GM12878 (cell line): ENCODE measurements around the gene KRTAP19-1. TPM values are rescaled to one million over a fixed set of nuclear protein-coding genes. Genes with fewer than 3 reads are reported as not detected.

Experiments used
- ATAC-seq: fragments of 200-7000 bp; cut with Tn5 transposase; 3 replicates; pipeline ENCODE4 v1.9.1; 2020; ENCODE audit warnings: mild to moderate bottlenecking, moderate library complexity
- BruUV-seq: library from RNA; stranded (reverse); fragments of 400-500 nt; replicated peaks from 2 replicates; lab custom pipeline; 2021; lab: Mats Ljungman, UMichigan
- CTCF ChIA-PET: fragments of 300-600 bp; sonication (Branson Sonifier 250); formaldehyde crosslinking; extraction: SDS; loops from one replicate; lab custom pipeline; 2021; ENCODE audit warnings: inconsistent platforms; lab: Yijun Ruan, JAX
- POLR2A ChIA-PET: fragments of 350-600 bp; formaldehyde crosslinking; extraction: SDS; loops from one replicate; lab custom pipeline; 2021; ENCODE audit warnings: inconsistent platforms; lab: Charles Lee
- RAD21 ChIA-PET: fragments of 300-600 bp; sonication (Branson Sonifier 250); formaldehyde crosslinking; loops from one replicate; lab custom pipeline; 2023; ENCODE audit warnings: antibody characterized with exemption; ENCODE audit not compliant: unreplicated experiment; lab: Charles Lee
- SMC1A ChIA-PET: fragments of 300-600 bp; sonication (Branson Sonifier 250); formaldehyde crosslinking; loops from one replicate; lab custom pipeline; 2023; ENCODE audit not compliant: unreplicated experiment, uncharacterized antibody; lab: Charles Lee
- DNase-seq: peaks from one replicate; pipeline ENCODE4 v3.0.0-alpha.2; 2011; ENCODE audit warnings: low read depth, low spot score
- FAIRE-seq: peaks from 3 replicates; lab custom pipeline; 2011; peaks lifted over from hg19 to GRCh38; lab: Jason Lieb, UNC
- H2AFZ ChIP-seq: 2 replicates; pipeline ENCODE4 v1.6.0; 2011; ENCODE audit warnings: low read depth, low read length, control low read depth; ENCODE audit not compliant: control insufficient read depth
- H3K27ac ChIP-seq: 2 replicates; pipeline ENCODE4 v1.5.1; 2011; ENCODE audit warnings: control low read depth; ENCODE audit not compliant: control insufficient read depth, insufficient read depth
- H3K27me3 ChIP-seq, 2 experiments: replicated peaks in 1 of 2; 2 replicates each; pipeline versions ENCODE4 v1.6.0 to v1.6.1; 2011; ENCODE audit warnings: low read length in 1 of 2; ENCODE audit not compliant: control insufficient read depth in 2 of 2, insufficient read depth in 2 of 2
- H3K36me3 ChIP-seq, 2 experiments: 2 replicates each; pipeline ENCODE4 v1.5.1; 2011; ENCODE audit warnings: low read length in 1 of 2; ENCODE audit not compliant: control insufficient read depth in 2 of 2, insufficient read depth in 2 of 2
- H3K4me1 ChIP-seq: 2 replicates; pipeline ENCODE4 v1.6.1; 2011; ENCODE audit warnings: mild to moderate bottlenecking, low read length, moderate library complexity, mixed read lengths; ENCODE audit not compliant: control insufficient read depth, insufficient read depth
- H3K4me2 ChIP-seq: 2 replicates; pipeline ENCODE4 v1.6.0; 2011; ENCODE audit warnings: control low read depth; ENCODE audit not compliant: control insufficient read depth, insufficient read depth
- H3K4me3 ChIP-seq: fragments of 200-600 bp; sonication (generic); 2 replicates; pipeline ENCODE4 v1.5.1; 2016
- H3K79me2 ChIP-seq: 2 replicates; pipeline ENCODE4 v1.6.0; 2011; ENCODE audit warnings: low read length; ENCODE audit not compliant: control insufficient read depth, insufficient read depth
- H3K9ac ChIP-seq: 2 replicates; pipeline ENCODE4 v1.8.0; 2011; ENCODE audit warnings: low read length, control low read depth, mixed read lengths; ENCODE audit not compliant: control insufficient read depth, insufficient read depth
- H3K9me3 ChIP-seq: replicated peaks from 3 replicates; pipeline ENCODE4 v1.5.1; 2011; ENCODE audit warnings: mild to moderate bottlenecking, low read length; ENCODE audit not compliant: control insufficient read depth, insufficient read depth
- H4K20me1 ChIP-seq: 2 replicates; pipeline ENCODE4 v1.6.0; 2011; ENCODE audit not compliant: control insufficient read depth, insufficient read depth
- FOS ChIP-seq: IDR thresholded peaks from 3 replicates; pipeline ENCODE4 v1.6.1; 2011; ENCODE audit warnings: borderline replicate concordance; ENCODE audit not compliant: insufficient read length; ENCODE audit errors: extremely low read depth
- SP1 ChIP-seq: IDR thresholded peaks from one replicate; pipeline ENCODE4 v1.6.1; 2011; ENCODE audit warnings: low read depth, low read length
- SREBF2 ChIP-seq: IDR thresholded peaks from 2 replicates; pipeline ENCODE4 v1.6.1; 2012; ENCODE audit warnings: mild to moderate bottlenecking, low read length
- SUZ12 ChIP-seq: fragments of 200-600 bp; sonication (generic); IDR thresholded peaks from one replicate; pipeline ENCODE4 v1.6.1; 2018; ENCODE audit warnings: antibody characterized with exemption, mild to moderate bottlenecking; ENCODE audit not compliant: unreplicated experiment
- ZBTB40 ChIP-seq: fragments of 450-650 bp; IDR thresholded peaks from 2 replicates; pipeline ENCODE4 v1.6.1; 2016; ENCODE audit warnings: mild to moderate bottlenecking, moderate library complexity, borderline replicate concordance
- ZNF207 ChIP-seq: fragments of 450-650 bp; IDR thresholded peaks from 2 replicates; pipeline ENCODE4 v1.6.1; 2014; ENCODE audit warnings: antibody characterized with exemption, mild to moderate bottlenecking, borderline replicate concordance
- WGBS: methylation state at CpG from one replicate; pipeline ENCODE4 v1.1.6; 2016; ENCODE audit warnings: low lambda C conversion rate; ENCODE audit not compliant: insufficient replicate concordance, insufficient coverage; ENCODE audit errors: missing lambda C conversion rate; 5-methylcytosine and 5-hydroxymethylcytosine counted together
- in situ Hi-C: fragments of 300-500 bp; cut with MboI; formaldehyde crosslinking; loops from 9 replicates; pipeline ENCODE4 v1.14.3; 2018; ENCODE audit warnings: mixed read lengths
- intact Hi-C: fragments of 100-400 bp; cut with micrococcal nuclease; formaldehyde crosslinking; loops from one replicate; pipeline ENCODE4 v1.14.2; 2022; ENCODE audit not compliant: unreplicated experiment
- polyA plus RNA-seq, 11 experiments: library from polyadenylated mRNA; depleted of rRNA in 4 of 11; unstranded in 6 of 11; stranded (reverse) in 5 of 11; fragments of >200 nt; fragmentation: Nextera tagmentation in 4 of 11; fragmentation: Illumina TruSeq in 1 of 11; extraction: Ambion mirVana in 4 of 11; extraction: Trizol in 1 of 11; gene quantifications; 1 replicate in 1 of 11; 2 replicates in 10 of 11; pipeline versions ENCODE4 v1.2.1 to v1.2.3, GENCODE V29; 2011 to 2016; ENCODE audit warnings: inconsistent platforms in 2 of 11, missing spikeins in 2 of 11, low read depth in 1 of 11
- total RNA-seq, 4 experiments: library from RNA; depleted of rRNA in 3 of 4; stranded (reverse); fragments of >200 nt in 3 of 4; fragmentation: Illumina TruSeq in 1 of 4; extraction: Trizol in 1 of 4; gene quantifications; 2 replicates each; pipeline versions ENCODE4 v1.2.1 to v1.2.3, GENCODE V29; 2013 to 2021

The KRTAP19-1 gene
- total and polyA plus RNA-seq, 10 of the 15 experiments (the other 5 are each of a cell fraction or from before 2014, with no cell fraction given) = not detected

GRCh38 chr21:30487336-30487735 is 7.2 kb upstream of the KRTAP19-1 start, which contains the start of gene KRTAP19-2 (continued):
- TF ChIP-seq SREBF2 = no peak
- TF ChIP-seq SP1 = no peak
- no peak for TF ChIP-seq FOS

GRCh38 chr21:30486180-30486579 is 6.0 kb upstream of the KRTAP19-1 start:
- no peak for TF ChIP-seq ZNF207
- TF ChIP-seq SUZ12 = no peak
- no peak for TF ChIP-seq ZBTB40
- 0% methylated on average over 2 of the region's 2 CpGs for WGBS
- Histone ChIP-seq H3K4me1 (no peaks in the 10 kb centered on the region), H3K27me3 (no peaks in the 10 kb centered on the region), H4K20me1 (no peaks in the 10 kb centered on the region), H3K4me2 (no peak overlapping the region), H3K9me3 (no peaks in the 10 kb centered on the region; the same call in 2 of the 3 replicates), H3K36me3 (no peaks in the 10 kb centered on the region), H3K4me3 (no peak overlapping the region), H3K79me2 (no peaks in the 10 kb centered on the region), H3K9ac (no peak overlapping the region), H3K27ac (no peak overlapping the region), H2AFZ (no peak overlapping the region)
- ChIA-PET POLR2A (no interaction called here), RAD21 (no interaction called here), SMC1A (no interaction called here), CTCF (interaction anchor here (0.6 kb wide), 1 partner anchor 160 kb away, joined by 3 read pairs; no protein-coding TSS in a partner anchor)
- FAIRE-seq = no peak
- ATAC-seq = no peak
- BruUV-seq = no TSS peak
- intact Hi-C loops = no loop called here
- in situ Hi-C loops = no loop called here
- no peak for DNase-seq
